SK-N-SH treated with all-trans-retinoic acid at 6 μM for 48 hours (cell line): ENCODE data around the gene HADHA.

Experiments used
- CREB5 ChIP-seq: fragments of 250-450 bp; sonication (Bioruptor Pico); IDR thresholded peaks from 2 replicates; pipeline ENCODE4 v1.5.1; 2020; ENCODE audit warnings: low read depth, mild to moderate bottlenecking, moderate library complexity
- ZFP30 ChIP-seq: fragments of 450-650 bp; formaldehyde crosslinking; IDR thresholded peaks from 2 replicates; pipeline ENCODE4 v1.5.0; 2022; ENCODE audit warnings: mild to moderate bottlenecking, moderate library complexity

- TF ChIP-seq CREB5 = no peak
- no peak for TF ChIP-seq ZFP30
These were observed 41.5 kb upstream of the HADHA start for GRCh38 chr2:26285931-26286330.
